HepG2 (cell line): ENCODE measurements around the gene CABLES2.

Source experiments
- ADNP ChIP-seq: sonication (generic); formaldehyde crosslinking; IDR thresholded peaks from 2 replicates; pipeline ENCODE4 v1.4.0; 2020; ENCODE audit warnings: missing genetic modification reagents
- CTCF ChIP-seq: sonication (generic); formaldehyde crosslinking; IDR thresholded peaks from 2 replicates; pipeline ENCODE4 v1.5.0; 2020; ENCODE audit warnings: mild to moderate bottlenecking, missing genetic modification reagents, moderate library complexity
- FOSL1 ChIP-seq: sonication (generic); formaldehyde crosslinking; IDR thresholded peaks from 2 replicates; pipeline ENCODE4 v1.9.0; 2021; ENCODE audit warnings: missing genetic modification reagents, borderline replicate concordance
- NFKB2 ChIP-seq: sonication (generic); formaldehyde crosslinking; IDR thresholded peaks from 2 replicates; pipeline ENCODE4 v1.4.0; 2020; ENCODE audit warnings: missing genetic modification reagents, borderline replicate concordance
- POLR2A ChIP-seq, 2 experiments: IDR thresholded peaks; 2 replicates each; pipeline ENCODE4 v1.6.1; 2011; ENCODE audit warnings: low read depth in 2 of 2, low read length in 2 of 2, mild to moderate bottlenecking in 1 of 2, moderate library complexity in 1 of 2; ENCODE audit not compliant: insufficient read depth in 1 of 2
- SP1 ChIP-seq, 2 experiments: fragments of 450-650 bp in 1 of 2; sonication (generic) in 1 of 2; formaldehyde crosslinking in 1 of 2; IDR thresholded peaks; 2 replicates each; pipeline versions ENCODE4 v1.4.0 to v1.6.1; 2016 to 2020; ENCODE audit warnings: missing genetic modification reagents in 1 of 2
- ZFX ChIP-seq: sonication (generic); formaldehyde crosslinking; IDR thresholded peaks from 2 replicates; pipeline ENCODE4 v1.4.0; 2020; ENCODE audit warnings: mild to moderate bottlenecking, low read depth, missing genetic modification reagents, moderate library complexity
- ZNF333 ChIP-seq: sonication (generic); formaldehyde crosslinking; IDR thresholded peaks from 2 replicates; pipeline ENCODE4 v1.4.0; 2020; ENCODE audit warnings: mild to moderate bottlenecking, missing genetic modification reagents, borderline replicate concordance
- ZNF513 ChIP-seq: sonication (generic); formaldehyde crosslinking; conservative IDR thresholded peaks from 2 replicates; pipeline ENCODE4 v1.5.0; 2020; ENCODE audit warnings: missing genetic modification reagents
- ZNF704 ChIP-seq: sonication (generic); formaldehyde crosslinking; IDR thresholded peaks from 2 replicates; pipeline ENCODE4 v1.8.1; 2023; ENCODE audit warnings: mild to moderate bottlenecking, inconsistent platforms, moderate library complexity, missing genetic modification reagents, borderline replicate concordance
- ZNF883 ChIP-seq: sonication (generic); formaldehyde crosslinking; IDR thresholded peaks from 2 replicates; pipeline ENCODE4 v1.5.1; 2020; ENCODE audit warnings: mild to moderate bottlenecking, missing genetic modification reagents; ENCODE audit errors: not compliant biosample characterization
- TF ChIP-seq, protein P1 (sequence below): sonication (generic); IDR thresholded peaks from 2 replicates; pipeline ENCODE4 v1.6.1; 2016; ENCODE audit warnings: low read depth, borderline replicate concordance
- TF ChIP-seq, protein P2 (sequence below): sonication (generic); formaldehyde crosslinking; IDR thresholded peaks from 2 replicates; pipeline ENCODE4 v1.5.0; 2020; ENCODE audit warnings: missing genetic modification reagents
- TF ChIP-seq, protein P3 (sequence below): sonication (generic); formaldehyde crosslinking; IDR thresholded peaks from 2 replicates; pipeline ENCODE4 v1.4.0; 2020; ENCODE audit warnings: low read depth, mild to moderate bottlenecking, missing genetic modification reagents

DNA sequence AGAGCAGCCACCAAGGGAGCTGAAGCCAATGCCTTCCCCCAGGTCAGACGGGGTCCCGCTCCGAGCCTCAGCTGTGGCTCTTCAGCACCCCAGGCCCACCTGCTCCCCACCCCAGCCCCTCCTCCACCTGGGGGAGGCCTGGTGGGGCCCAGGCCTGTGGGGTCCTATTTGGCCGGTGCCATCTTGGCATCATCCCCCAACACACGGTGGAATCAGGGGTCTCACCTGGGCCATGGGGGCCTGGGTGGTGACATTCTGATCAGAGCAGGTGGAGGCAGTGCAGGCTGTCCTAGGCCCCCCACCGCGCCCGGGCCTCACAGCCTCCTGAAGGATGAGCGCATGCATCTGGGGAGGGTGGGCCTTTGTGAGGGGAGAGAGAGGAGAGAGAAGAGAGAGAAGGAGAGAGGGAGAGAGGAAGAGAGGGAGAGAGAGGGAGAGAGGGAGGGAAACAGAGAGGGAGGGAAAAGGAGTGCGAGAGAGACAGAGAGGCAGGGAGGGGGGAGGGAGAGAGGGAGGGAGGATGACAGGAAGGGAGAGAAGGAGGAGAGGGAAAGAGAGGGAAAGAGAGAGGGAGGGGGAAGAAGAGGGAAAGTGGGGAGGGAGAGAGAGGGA, 44.2 kb upstream of the CABLES2 start:
- TF ChIP-seq SP1 (IDR thresholded peaks at IDR 0.05), result no peak
- TF ChIP-seq SP1 (CRISPR knock-in tag; IDR thresholded peaks at IDR 0.05), result no peak
- TF ChIP-seq ZFX, result no peak
- TF ChIP-seq, protein P1, sequence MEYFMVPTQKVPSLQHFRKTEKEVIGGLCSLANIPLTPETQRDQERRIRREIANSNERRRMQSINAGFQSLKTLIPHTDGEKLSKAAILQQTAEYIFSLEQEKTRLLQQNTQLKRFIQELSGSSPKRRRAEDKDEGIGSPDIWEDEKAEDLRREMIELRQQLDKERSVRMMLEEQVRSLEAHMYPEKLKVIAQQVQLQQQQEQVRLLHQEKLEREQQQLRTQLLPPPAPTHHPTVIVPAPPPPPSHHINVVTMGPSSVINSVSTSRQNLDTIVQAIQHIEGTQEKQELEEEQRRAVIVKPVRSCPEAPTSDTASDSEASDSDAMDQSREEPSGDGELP, result no peak
- no peak for TF ChIP-seq POLR2A (IDR thresholded peaks at IDR 0.05; ENCODE audit: insufficient read depth in 1 of 2, low read depth in 2 of 2, low read length in 2 of 2)
- TF ChIP-seq ADNP (CRISPR knock-in tag), result no peak
- no peak for TF ChIP-seq ZNF704 (CRISPR knock-in tag)
- no peak for TF ChIP-seq FOSL1
- no peak for TF ChIP-seq ZNF333 (CRISPR knock-in tag)
- TF ChIP-seq, protein P2, sequence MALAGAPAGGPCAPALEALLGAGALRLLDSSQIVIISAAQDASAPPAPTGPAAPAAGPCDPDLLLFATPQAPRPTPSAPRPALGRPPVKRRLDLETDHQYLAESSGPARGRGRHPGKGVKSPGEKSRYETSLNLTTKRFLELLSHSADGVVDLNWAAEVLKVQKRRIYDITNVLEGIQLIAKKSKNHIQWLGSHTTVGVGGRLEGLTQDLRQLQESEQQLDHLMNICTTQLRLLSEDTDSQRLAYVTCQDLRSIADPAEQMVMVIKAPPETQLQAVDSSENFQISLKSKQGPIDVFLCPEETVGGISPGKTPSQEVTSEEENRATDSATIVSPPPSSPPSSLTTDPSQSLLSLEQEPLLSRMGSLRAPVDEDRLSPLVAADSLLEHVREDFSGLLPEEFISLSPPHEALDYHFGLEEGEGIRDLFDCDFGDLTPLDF, result no peak
- TF ChIP-seq, protein P3, sequence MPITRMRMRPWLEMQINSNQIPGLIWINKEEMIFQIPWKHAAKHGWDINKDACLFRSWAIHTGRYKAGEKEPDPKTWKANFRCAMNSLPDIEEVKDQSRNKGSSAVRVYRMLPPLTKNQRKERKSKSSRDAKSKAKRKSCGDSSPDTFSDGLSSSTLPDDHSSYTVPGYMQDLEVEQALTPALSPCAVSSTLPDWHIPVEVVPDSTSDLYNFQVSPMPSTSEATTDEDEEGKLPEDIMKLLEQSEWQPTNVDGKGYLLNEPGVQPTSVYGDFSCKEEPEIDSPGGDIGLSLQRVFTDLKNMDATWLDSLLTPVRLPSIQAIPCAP, result no peak
- TF ChIP-seq CTCF (CRISPR knock-in tag), result no peak
- no peak for TF ChIP-seq ZNF513 (CRISPR knock-in tag)
- no peak for TF ChIP-seq ZNF883 (CRISPR knock-in tag)
- no peak for TF ChIP-seq NFKB2 (CRISPR knock-in tag)
